Measurements from ENCODE around the gene GRIK1.

The GRIK1 gene

DNA sequence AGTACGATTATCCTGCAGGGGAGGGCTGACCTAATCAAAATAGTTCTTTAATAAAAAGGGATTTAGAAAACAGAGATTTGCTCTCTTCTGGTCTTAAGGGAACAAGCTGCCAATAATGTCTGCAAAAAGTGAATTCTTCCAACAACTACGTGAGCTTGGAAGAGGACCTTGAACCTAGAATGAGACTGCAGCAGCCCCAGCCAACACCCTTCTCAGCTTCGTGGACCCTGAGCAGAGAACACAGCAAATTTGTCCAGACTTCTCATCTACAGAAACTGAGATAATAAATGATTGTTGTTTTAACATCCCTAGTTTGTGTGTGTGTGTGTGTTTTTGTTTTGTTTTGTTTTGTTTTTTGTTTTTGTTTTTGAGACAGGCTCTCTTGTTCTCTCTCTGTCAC is 309.4 kb downstream of the GRIK1 start (continued):
- TF ChIP-seq ZSCAN18 (tag by site-specific recombination; IDR thresholded peaks at IDR 0.05) (no peak), ZNF155 (tag by site-specific recombination; IDR thresholded peaks at IDR 0.05) (no peak), ZNF560 (tag by site-specific recombination; IDR thresholded peaks at IDR 0.05; ENCODE audit: borderline replicate concordance) (no peak), ZSCAN16 (tag by site-specific recombination; IDR thresholded peaks at IDR 0.05) (no peak), ZSCAN4 (tag by site-specific recombination; IDR thresholded peaks at IDR 0.05) (no peak), ELK4 (IDR thresholded peaks at IDR 0.05; ENCODE audit: borderline replicate concordance, low read depth, low read length) (no peak)

DNA sequence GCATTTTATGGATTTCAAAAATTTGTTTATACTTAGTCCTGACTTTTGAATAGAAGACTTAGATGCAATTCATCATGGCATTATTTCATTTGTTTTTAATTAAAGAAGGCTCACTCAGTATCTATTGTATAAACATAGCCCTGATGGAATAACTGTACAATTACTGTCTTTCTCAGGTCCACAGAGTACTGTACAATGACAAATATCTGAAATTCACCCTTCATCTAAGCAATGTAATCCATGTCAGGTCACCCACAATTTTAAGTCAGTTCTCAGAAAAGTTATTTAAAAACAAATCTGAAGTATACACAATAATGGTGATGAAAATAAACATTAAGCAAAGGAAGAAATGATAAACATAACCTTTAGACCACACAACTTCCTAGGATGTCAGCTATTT is 311.9 kb downstream of the GRIK1 start:
- TF ChIP-seq WT1 (tag by site-specific recombination; IDR thresholded peaks at IDR 0.05), result no peak
- TF ChIP-seq ZNF596 (tag by site-specific recombination; IDR thresholded peaks at IDR 0.05), result no peak
- no peak for TF ChIP-seq OSR2 (tag by site-specific recombination; IDR thresholded peaks at IDR 0.05)
- no peak for TF ChIP-seq ZNF658 (tag by site-specific recombination; IDR thresholded peaks at IDR 0.05)
- TF ChIP-seq, protein P1, sequence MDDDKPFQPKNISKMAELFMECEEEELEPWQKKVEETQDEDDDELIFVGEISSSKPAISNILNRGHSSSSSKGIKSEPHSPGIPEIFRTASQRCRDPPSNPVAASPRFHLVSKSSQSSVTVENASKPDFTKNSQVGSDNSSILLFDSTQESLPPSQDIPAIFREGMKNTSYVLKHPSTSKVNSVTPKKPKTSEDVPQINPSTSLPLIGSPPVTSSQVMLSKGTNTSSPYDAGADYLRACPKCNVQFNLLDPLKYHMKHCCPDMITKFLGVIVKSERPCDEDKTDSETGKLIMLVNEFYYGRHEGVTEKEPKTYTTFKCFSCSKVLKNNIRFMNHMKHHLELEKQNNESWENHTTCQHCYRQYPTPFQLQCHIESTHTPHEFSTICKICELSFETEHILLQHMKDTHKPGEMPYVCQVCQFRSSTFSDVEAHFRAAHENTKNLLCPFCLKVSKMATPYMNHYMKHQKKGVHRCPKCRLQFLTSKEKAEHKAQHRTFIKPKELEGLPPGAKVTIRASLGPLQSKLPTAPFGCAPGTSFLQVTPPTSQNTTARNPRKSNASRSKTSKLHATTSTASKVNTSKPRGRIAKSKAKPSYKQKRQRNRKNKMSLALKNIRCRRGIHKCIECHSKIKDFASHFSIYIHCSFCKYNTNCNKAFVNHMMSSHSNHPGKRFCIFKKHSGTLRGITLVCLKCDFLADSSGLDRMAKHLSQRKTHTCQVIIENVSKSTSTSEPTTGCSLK (tag by site-specific recombination; IDR thresholded peaks at IDR 0.05), result no peak
- TF ChIP-seq ZSCAN5A (tag by site-specific recombination; IDR thresholded peaks at IDR 0.05), result no peak
- no peak for TF ChIP-seq ZNF398 (tag by site-specific recombination; IDR thresholded peaks at IDR 0.05)
- TF ChIP-seq, protein P2, sequence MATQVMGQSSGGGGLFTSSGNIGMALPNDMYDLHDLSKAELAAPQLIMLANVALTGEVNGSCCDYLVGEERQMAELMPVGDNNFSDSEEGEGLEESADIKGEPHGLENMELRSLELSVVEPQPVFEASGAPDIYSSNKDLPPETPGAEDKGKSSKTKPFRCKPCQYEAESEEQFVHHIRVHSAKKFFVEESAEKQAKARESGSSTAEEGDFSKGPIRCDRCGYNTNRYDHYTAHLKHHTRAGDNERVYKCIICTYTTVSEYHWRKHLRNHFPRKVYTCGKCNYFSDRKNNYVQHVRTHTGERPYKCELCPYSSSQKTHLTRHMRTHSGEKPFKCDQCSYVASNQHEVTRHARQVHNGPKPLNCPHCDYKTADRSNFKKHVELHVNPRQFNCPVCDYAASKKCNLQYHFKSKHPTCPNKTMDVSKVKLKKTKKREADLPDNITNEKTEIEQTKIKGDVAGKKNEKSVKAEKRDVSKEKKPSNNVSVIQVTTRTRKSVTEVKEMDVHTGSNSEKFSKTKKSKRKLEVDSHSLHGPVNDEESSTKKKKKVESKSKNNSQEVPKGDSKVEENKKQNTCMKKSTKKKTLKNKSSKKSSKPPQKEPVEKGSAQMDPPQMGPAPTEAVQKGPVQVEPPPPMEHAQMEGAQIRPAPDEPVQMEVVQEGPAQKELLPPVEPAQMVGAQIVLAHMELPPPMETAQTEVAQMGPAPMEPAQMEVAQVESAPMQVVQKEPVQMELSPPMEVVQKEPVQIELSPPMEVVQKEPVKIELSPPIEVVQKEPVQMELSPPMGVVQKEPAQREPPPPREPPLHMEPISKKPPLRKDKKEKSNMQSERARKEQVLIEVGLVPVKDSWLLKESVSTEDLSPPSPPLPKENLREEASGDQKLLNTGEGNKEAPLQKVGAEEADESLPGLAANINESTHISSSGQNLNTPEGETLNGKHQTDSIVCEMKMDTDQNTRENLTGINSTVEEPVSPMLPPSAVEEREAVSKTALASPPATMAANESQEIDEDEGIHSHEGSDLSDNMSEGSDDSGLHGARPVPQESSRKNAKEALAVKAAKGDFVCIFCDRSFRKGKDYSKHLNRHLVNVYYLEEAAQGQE (tag by site-specific recombination; IDR thresholded peaks at IDR 0.05), result no peak
- no peak for TF ChIP-seq ZNF792 (tag by site-specific recombination; IDR thresholded peaks at IDR 0.05)
- TF ChIP-seq PATZ1 (tag by site-specific recombination; IDR thresholded peaks at IDR 0.05), result no peak
- TF ChIP-seq ZNF707 (tag by site-specific recombination; IDR thresholded peaks at IDR 0.05), result no peak
- Histone ChIP-seq H3K27ac (ENCODE audit: extremely low read depth, low read depth, low read length) (no peak overlapping the region), H3K9me3 (ENCODE audit: control insufficient read depth, insufficient read depth, low read depth, low read length) (no peaks in the 10 kb centered on the region), H3K4me3 (ENCODE audit: low read depth, low read length) (no peak overlapping the region), H3K4me1 (ENCODE audit: control insufficient read depth, insufficient read depth, low read length) (no peaks in the 10 kb centered on the region), H3K36me3 (ENCODE audit: control insufficient read depth in 2 of 2, insufficient read depth in 1 of 2, low read length in 2 of 2) (no peaks in the 10 kb centered on the region)
- ChIA-PET POLR2A (no interaction called here), CTCF (interaction anchor here (0.6 to 1.5 kb wide), 2 partner anchors 22 to 128 kb away, joined by 4 read pairs; no protein-coding TSS in a partner anchor)
